ENCODE data around the gene UBE2E2. TPM values are rescaled to one million over a fixed set of nuclear protein-coding genes. Genes with fewer than 3 reads are reported as not detected.

UBE2E2 gene
- total and polyA plus RNA-seq, 2 of the 13 experiments (the other 11 are each of a cell fraction or from before 2014, with no cell fraction given), result 0.77 to 1.5 TPM

GRCh38 chr3:23431764-23432163, 228.6 kb downstream of the UBE2E2 start:
- no peak overlapping the region for H2AFZ ChIP-seq (ENCODE audit: low read length)
- WGBS (ENCODE audit: low lambda C conversion rate), result 27% methylated on average over 3 of the region's 3 CpGs
- ChIA-PET POLR2A (no interaction called here), CTCF (ENCODE audit: low intra/inter-chr PET ratio, low total read pairs) (no interaction called here)
- no peak overlapping the region for H3K4me2 ChIP-seq (ENCODE audit: low read depth, low read length)
- H3K36me3 ChIP-seq (replicated peaks in 1 of 2; ENCODE audit: control insufficient read depth in 1 of 2, insufficient read depth in 2 of 2, low read length in 2 of 2), result no peaks in the 10 kb centered on the region
- in situ Hi-C loops (cut with HindIII; ENCODE audit: extremely low pct_ligation_motif_present, low pct_unique_long_range_greater_than_20kb), result no loop called here
- H3K4me3 ChIP-seq (replicated peaks in 1 of 3; ENCODE audit: insufficient read depth in 1 of 3, low read depth in 2 of 3, low read length in 3 of 3), result no peak overlapping the region
- no peaks in the 10 kb centered on the region for H3K9me3 ChIP-seq (ENCODE audit: low read length)
- H3K27me3 ChIP-seq (ENCODE audit: control insufficient read depth in 1 of 2, insufficient read depth in 2 of 2, low read length in 2 of 2), result no peaks in the 10 kb centered on the region
- ATAC-seq (no peak), FAIRE-seq (no peak), DNase-seq (ENCODE audit: low spot score) (no peak)
- H3K27ac ChIP-seq (ENCODE audit: extremely low read length, insufficient read depth, low read length), result no peak overlapping the region
- BruUV-seq (replicated peaks), result no TSS peak
- intact Hi-C loops (cut with micrococcal nuclease; ENCODE audit: unreplicated experiment), result no loop called here
- H4K20me1 ChIP-seq (ENCODE audit: insufficient read depth, low read length), result no peaks in the 10 kb centered on the region
- H3K79me2 ChIP-seq (ENCODE audit: insufficient read depth, low read length), result no peaks in the 10 kb centered on the region
- no peak overlapping the region for H3K9ac ChIP-seq (ENCODE audit: insufficient read depth, low read depth, low read length)
- H3K4me1 ChIP-seq (ENCODE audit: insufficient read depth, low read length), result no peaks in the 10 kb centered on the region
- TF ChIP-seq ZNF318 (CRISPR knock-in tag; IDR thresholded peaks at IDR 0.05), result no peak
- TF ChIP-seq ZNF496 (CRISPR knock-in tag; IDR thresholded peaks at IDR 0.05; ENCODE audit: insufficient replicate concordance), result no peak
- no peak for TF ChIP-seq ZNF160 (CRISPR knock-in tag; IDR thresholded peaks at IDR 0.05)
- TF ChIP-seq NR2F2 (IDR thresholded peaks at IDR 0.05; ENCODE audit: borderline replicate concordance, low read depth), result no peak
- TF ChIP-seq MLX (CRISPR knock-in tag; IDR thresholded peaks at IDR 0.05), result no peak
- TF ChIP-seq ZBTB8A (CRISPR knock-in tag; IDR thresholded peaks at IDR 0.05; ENCODE audit: borderline replicate concordance, low read depth), result no peak
- TF ChIP-seq REXO4 (CRISPR knock-in tag; IDR thresholded peaks at IDR 0.05; ENCODE audit: borderline replicate concordance), result no peak
- no peak for TF ChIP-seq FOXK1 (CRISPR knock-in tag; IDR thresholded peaks at IDR 0.05; ENCODE audit: borderline replicate concordance, low read depth)
- TF ChIP-seq ZNF775 (CRISPR knock-in tag; IDR thresholded peaks at IDR 0.05; ENCODE audit: borderline replicate concordance), result no peak
- no peak for TF ChIP-seq ZNF296 (CRISPR knock-in tag; conservative IDR thresholded peaks at IDR 0.05)
- TF ChIP-seq ZNF547 (CRISPR knock-in tag; IDR thresholded peaks at IDR 0.05), result no peak
- no peak for TF ChIP-seq ZNF782 (CRISPR knock-in tag; IDR thresholded peaks at IDR 0.05; ENCODE audit: borderline replicate concordance)
- TF ChIP-seq ZNF660 (CRISPR knock-in tag; IDR thresholded peaks at IDR 0.05; ENCODE audit: borderline replicate concordance, low read depth), result no peak
- no peak for TF ChIP-seq SATB2 (CRISPR knock-in tag; IDR thresholded peaks at IDR 0.05)
- TF ChIP-seq ZNF17 (CRISPR knock-in tag; IDR thresholded peaks at IDR 0.05), result no peak
- no peak for TF ChIP-seq ZNF746 (CRISPR knock-in tag; IDR thresholded peaks at IDR 0.05)

Measured in HepG2 (cell line).